ENCODE results near the gene TTBK1. TPM values are rescaled to one million over a fixed set of nuclear protein-coding genes. Genes with fewer than 3 reads are reported as not detected.
A peak's percentile ranks its signal among the peaks of the same experiment; 100 is the strongest.

TTBK1 gene
- total RNA-seq, 4 donors from 2014 or later: not detected

DNA sequence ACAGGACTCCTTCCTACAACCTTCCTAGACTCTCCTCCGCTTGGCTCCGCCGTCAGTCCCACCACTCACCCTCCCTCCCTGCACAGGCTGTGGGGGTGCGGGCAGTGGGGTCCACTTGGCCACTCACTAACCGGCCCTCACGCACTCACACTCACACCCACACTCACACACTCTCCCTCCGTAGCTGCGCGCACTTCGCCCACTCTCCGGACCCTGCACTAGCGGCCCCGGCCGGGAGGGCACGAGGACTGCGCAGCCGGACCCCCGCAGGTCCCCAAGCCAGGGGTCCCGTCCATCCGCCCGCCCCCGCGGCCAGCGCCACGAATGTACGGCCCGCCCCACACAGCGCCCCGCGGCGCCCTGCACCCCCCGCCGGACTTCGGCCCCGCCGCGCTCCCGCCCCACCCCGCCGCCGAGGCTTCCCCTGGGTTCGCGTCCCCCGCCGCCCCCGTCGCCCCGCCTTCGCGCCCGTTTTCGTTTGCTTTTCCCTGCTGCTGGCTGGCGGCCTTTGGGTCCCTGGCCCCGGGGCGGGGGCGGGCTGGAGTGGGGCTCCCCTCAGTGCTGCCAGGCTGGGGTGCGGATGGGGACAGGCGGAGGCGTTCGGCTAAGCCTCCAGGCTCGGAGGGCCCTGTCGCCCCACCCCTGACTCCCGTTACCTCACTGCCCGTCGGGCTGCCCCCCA is 31.8 kb downstream of the TTBK1 start:
- Histone ChIP-seq H3K27me3 (peaks cover 0 to 55% of the 10 kb centered on the region in 2 donors), H3K4me3 (peak overlapping the region; percentile 7 to 51 (median 40)), H3K36me3 (no peaks in the 10 kb centered on the region), H3K27ac (peak overlapping the region in 1 of 4 donors; percentile 47), H3K9me3 (no peaks in the 10 kb centered on the region), H3K4me1 (peaks cover 0 to 24% (median 12%) of the 10 kb centered on the region in 4 donors)
- 6 to 12% methylated on average over 9 to 23 of the region's 65 CpGs for WGBS, 2 donors
- TF ChIP-seq, protein P1, sequence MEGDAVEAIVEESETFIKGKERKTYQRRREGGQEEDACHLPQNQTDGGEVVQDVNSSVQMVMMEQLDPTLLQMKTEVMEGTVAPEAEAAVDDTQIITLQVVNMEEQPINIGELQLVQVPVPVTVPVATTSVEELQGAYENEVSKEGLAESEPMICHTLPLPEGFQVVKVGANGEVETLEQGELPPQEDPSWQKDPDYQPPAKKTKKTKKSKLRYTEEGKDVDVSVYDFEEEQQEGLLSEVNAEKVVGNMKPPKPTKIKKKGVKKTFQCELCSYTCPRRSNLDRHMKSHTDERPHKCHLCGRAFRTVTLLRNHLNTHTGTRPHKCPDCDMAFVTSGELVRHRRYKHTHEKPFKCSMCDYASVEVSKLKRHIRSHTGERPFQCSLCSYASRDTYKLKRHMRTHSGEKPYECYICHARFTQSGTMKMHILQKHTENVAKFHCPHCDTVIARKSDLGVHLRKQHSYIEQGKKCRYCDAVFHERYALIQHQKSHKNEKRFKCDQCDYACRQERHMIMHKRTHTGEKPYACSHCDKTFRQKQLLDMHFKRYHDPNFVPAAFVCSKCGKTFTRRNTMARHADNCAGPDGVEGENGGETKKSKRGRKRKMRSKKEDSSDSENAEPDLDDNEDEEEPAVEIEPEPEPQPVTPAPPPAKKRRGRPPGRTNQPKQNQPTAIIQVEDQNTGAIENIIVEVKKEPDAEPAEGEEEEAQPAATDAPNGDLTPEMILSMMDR (IDR thresholded peaks at IDR 0.05): no peak
- no peak for TF ChIP-seq POLR2A (IDR thresholded peaks at IDR 0.05)
- TF ChIP-seq EP300 (IDR thresholded peaks at IDR 0.05): no peak
- DNase-seq (ENCODE audit: low spot score in 2 of 2): no peak

DNA sequence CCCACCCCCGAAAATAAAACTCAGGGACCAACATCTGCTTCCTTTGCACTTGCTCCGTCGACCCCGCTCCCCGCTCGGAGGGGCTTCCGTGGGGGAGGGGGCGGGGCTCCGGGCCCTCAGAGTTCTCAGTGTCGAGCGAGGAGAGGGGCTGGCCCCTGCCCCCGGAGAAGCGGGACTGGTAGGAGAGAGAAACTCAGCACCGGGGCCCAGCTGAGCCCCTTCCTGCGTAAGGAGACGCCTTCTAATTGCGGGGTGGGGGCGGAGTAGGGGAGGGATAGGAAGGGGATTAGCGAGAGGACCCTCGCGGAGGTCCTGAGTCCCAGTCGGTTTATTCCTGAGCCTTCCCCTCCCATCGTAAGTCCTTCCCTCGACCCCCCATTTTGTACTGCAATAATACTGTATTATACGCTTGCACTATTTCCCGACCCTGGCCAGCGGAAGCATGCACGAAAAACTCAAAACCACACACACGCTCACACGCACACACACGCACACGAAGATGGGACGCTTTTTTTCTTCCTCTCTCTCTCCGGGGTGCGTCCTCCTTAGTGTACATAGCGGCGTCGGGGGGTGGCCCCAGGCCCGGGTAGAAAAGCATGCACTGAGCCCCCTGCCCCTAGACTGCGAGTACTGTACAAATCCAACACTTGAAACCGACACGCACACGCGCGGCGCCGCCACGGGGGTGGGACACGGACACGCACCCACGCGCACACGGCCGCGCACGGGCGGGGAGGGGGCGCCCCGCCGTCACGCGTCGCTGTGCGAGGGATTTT is 32.7 kb downstream of the TTBK1 start:
- H3K27me3 ChIP-seq: peaks cover 0 to 56% of the 10 kb centered on the region in 2 donors
- peaks cover 0 to 24% (median 11%) of the 10 kb centered on the region in 4 donors for H3K4me1 ChIP-seq
- no peaks in the 10 kb centered on the region for H3K36me3 ChIP-seq
- H3K4me3 ChIP-seq: peak overlapping the region; percentile 7 to 51 (median 40)
- TF ChIP-seq POLR2A (IDR thresholded peaks at IDR 0.05): no peak
- TF ChIP-seq, protein P1 (IDR thresholded peaks at IDR 0.05): no peak
- no peak for TF ChIP-seq EP300 (IDR thresholded peaks at IDR 0.05)
- no peaks in the 10 kb centered on the region for H3K9me3 ChIP-seq
- WGBS, 2 donors: 17 to 21% methylated on average over 46 to 64 of the region's 64 CpGs
- DNase-seq (ENCODE audit: low spot score in 2 of 2): no peak
- peak overlapping the region in 1 of 4 donors; percentile 47 for H3K27ac ChIP-seq

DNA sequence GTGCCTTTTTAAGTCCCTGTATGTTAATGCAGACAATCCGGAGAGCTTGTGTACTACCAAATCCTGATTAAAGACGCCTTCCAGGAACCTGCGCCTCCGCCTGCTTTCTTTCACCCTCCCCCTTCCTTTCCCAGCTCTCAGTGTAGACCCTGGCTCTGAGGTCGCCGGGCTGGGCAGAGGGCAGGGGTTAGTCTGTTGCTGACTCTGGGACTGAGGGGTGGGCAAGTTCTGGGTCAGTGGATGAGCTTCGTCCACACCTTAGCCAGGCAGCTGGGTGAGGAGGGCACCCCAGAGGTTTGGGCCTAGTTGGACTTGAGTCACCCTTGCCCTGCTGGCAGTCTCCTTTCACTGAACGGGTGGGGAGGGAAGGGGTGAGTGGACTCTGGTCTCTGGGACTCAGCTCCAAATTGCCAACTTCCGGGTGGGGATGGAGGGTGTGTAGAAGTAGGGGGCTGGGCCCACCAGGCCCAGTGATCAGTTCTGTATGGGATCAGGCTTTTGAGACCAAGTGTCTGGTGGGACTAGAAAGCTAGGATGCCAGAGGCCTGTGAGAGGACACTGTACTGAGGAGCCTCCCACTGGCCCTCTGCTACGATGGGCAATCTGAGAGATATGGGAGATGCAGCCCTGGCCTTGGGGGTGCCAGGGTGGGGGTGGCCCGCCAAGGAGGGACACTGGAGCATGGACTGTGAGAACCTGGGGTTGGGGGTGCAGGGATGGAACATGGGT is 33.5 kb downstream of the TTBK1 start:
- H3K4me3 ChIP-seq: peak overlapping the region in 1 of 4 donors; percentile 47
- TF ChIP-seq POLR2A (IDR thresholded peaks at IDR 0.05) (no peak), EP300 (IDR thresholded peaks at IDR 0.05) (no peak)
- TF ChIP-seq, protein P1 (IDR thresholded peaks at IDR 0.05): no peak
- 80 to 86% methylated on average over 11 of the region's 11 CpGs for WGBS, 2 donors

DNA sequence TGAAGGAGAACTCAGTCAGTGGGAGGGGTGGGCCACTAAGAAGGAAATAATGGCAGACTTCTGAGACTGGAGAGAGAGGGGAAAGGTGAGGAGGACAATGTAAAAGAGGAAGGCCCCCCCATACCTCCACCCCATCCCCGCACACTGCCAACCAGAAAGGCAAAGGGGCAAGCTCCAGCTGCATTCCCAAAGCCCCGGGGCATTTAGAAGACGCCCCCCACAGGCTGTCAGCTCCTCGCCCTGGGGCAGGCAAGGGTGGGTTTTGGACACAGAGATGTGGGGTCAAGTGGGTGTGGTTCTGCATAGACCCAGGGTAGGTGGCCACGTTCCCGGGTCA is 34.0 kb downstream of the TTBK1 start:
- Histone ChIP-seq H3K9me3 (no peaks in the 10 kb centered on the region), H3K4me3 (no peak overlapping the region), H3K36me3 (no peaks in the 10 kb centered on the region), H3K4me1 (peaks cover 0 to 24% (median 11%) of the 10 kb centered on the region in 4 donors), H3K27me3 (peaks cover 0 to 62% of the 10 kb centered on the region in 2 donors), H3K27ac (peak overlapping the region in 1 of 4 donors; percentile 43)
- TF ChIP-seq EP300 (IDR thresholded peaks at IDR 0.05) (no peak), POLR2A (IDR thresholded peaks at IDR 0.05) (no peak)
- TF ChIP-seq, protein P1 (IDR thresholded peaks at IDR 0.05): no peak
- 86 to 87% methylated on average over 6 of the region's 6 CpGs for WGBS, 2 donors
- no peak for DNase-seq (ENCODE audit: low spot score in 2 of 2)

More for the DNA sequence above, 33.5 kb downstream of the TTBK1 start:
- H3K27ac ChIP-seq: peak overlapping the region in 1 of 4 donors; percentile 47
- no peak for DNase-seq (ENCODE audit: low spot score in 2 of 2)
- peaks cover 0 to 57% of the 10 kb centered on the region in 2 donors for H3K27me3 ChIP-seq
- H3K9me3 ChIP-seq: no peaks in the 10 kb centered on the region
- peaks cover 0 to 24% (median 11%) of the 10 kb centered on the region in 4 donors for H3K4me1 ChIP-seq
- no peaks in the 10 kb centered on the region for H3K36me3 ChIP-seq
